ENCODE data around the gene THSD4.

DNA sequence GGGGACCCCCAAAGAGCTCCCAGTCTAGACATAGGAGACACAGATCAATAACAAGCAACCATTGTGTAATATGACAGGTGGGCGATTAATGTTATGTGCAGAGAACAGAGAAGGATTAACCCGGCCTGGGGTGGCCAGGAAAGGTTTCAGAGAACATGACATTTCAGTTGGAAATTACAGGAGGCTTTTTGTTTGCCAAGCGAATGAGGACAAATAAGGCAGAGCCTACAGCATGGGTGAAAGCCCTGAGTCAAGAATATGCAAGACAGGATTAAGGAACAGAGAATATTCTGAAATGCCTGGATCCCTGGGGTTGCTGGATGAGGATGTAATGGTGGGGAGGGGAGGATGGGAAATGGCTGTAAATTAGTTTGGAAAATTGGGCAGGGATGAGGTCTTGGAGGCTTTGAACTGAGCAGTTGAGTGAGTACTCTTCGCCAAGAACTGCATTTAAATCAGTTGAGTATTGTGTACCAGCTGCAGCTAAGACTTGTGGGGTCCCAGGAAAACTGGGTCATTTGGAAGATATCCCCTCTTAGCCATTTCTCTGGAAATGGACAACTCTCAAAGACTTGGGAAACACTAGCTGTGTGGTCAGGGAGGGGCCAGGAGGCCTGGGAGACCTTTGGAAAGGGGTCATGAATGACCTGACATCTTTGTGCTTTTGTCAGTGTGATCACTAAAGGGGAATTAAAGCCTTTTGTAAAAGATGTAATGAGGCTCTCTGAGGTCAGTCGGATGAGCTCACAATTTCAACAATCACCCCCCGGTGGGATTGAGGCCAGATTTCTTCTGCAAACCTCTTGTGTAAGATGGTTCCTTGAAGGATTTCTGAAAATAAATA, 496.5 kb downstream of the THSD4 start:
- no peak for TF ChIP-seq SUZ12 (IDR thresholded peaks at IDR 0.05; ENCODE audit: extremely low read depth, insufficient read depth, insufficient read length)
- TF ChIP-seq YY1 (IDR thresholded peaks at IDR 0.05; ENCODE audit: insufficient read depth, insufficient read length) = no peak

All from NT2/D1 (cell line).